Naive B cell (primary cell): ENCODE measurements around the gene BLOC1S1. TPM values are rescaled to one million over a fixed set of nuclear protein-coding genes. Genes with fewer than 3 reads are reported as not detected.

Experiments
- ATAC-seq, 2 donors: fragments of 150-1000 bp; cut with Tn5 transposase; 2 replicates each; pipeline ENCODE4 v1.10.0; 2021; ENCODE audit warnings: low read depth in 2 of 2, mild to moderate bottlenecking in 2 of 2, moderate library complexity in 2 of 2
- DNase-seq: peaks from one replicate; pipeline ENCODE4 v3.0.0; 2022
- H3K27ac Mint-ChIP-seq, 6 donors: one replicate each; pipeline ENCODE4 v1.8.0; 2020 to 2022; ENCODE audit warnings: mild to moderate bottlenecking in 6 of 6, mixed read lengths in 6 of 6, moderate library complexity in 5 of 6, inconsistent platforms in 2 of 6
- H3K27me3 Mint-ChIP-seq, 3 donors: one replicate each; pipeline ENCODE4 v1.8.0; 2021 to 2022; ENCODE audit warnings: mixed read lengths in 3 of 3, mild to moderate bottlenecking in 1 of 3
- H3K36me3 Mint-ChIP-seq, 2 donors: one replicate each; pipeline ENCODE4 v1.8.0; 2020 to 2022; ENCODE audit warnings: mixed read lengths in 2 of 2, inconsistent platforms in 1 of 2, mild to moderate bottlenecking in 1 of 2
- H3K4me1 Mint-ChIP-seq, 3 donors: one replicate each; pipeline ENCODE4 v1.8.0; 2020 to 2022; ENCODE audit warnings: mixed read lengths in 3 of 3, inconsistent platforms in 1 of 3, mild to moderate bottlenecking in 1 of 3, moderate library complexity in 1 of 3
- H3K4me3 Mint-ChIP-seq, 8 donors: one replicate each; pipeline ENCODE4 v1.8.0; 2020 to 2022; ENCODE audit warnings: mild to moderate bottlenecking in 8 of 8, mixed read lengths in 8 of 8, moderate library complexity in 8 of 8, inconsistent platforms in 2 of 8
- H3K9me3 Mint-ChIP-seq, 7 donors: one replicate each; pipeline ENCODE4 v1.8.0; 2020 to 2022; ENCODE audit warnings: mixed read lengths in 7 of 7, mild to moderate bottlenecking in 5 of 7, inconsistent platforms in 2 of 7, moderate library complexity in 1 of 7
- polyA plus RNA-seq, 6 donors: library from polyadenylated mRNA; unstranded; fragments of 300-500 nt; fragmentation: Illumina TruSeq; gene quantifications; one replicate each; pipeline ENCODE4 v1.2.3, GENCODE V29; 2021; ENCODE audit warnings: low read depth in 6 of 6

BLOC1S1 gene
- polyA plus RNA-seq: 100 to 1,000 TPM; 152 to 259 (median 180) TPM

- H3K4me3 Mint-ChIP-seq: peak within 1 kb of the TSS; percentile 88 to 97 (median 96)
- H3K27me3 Mint-ChIP-seq: no peaks in the 10 kb centered on the region
- no peaks in the 10 kb centered on the region for H3K9me3 Mint-ChIP-seq
These were observed at the start of gene BLOC1S1 for GRCh38 chr12:55715833-55716581. BLOC1S1 (plus strand) TSS chr12:55716046; CDS start chr12:55716052, 6 bp downstream.

GRCh38 chr12:55666508-55666907 is 49.3 kb upstream of the BLOC1S1 start:
- Mint-ChIP-seq H3K36me3 (no peaks in the 10 kb centered on the region), H3K27me3 (peaks cover 0 to 6% (median 0%) of the 10 kb centered on the region in 3 donors), H3K27ac (peak overlapping the region in 1 of 6 donors; percentile 57), H3K9me3 (no peaks in the 10 kb centered on the region), H3K4me1 (peaks cover 1 to 7% (median 6%) of the 10 kb centered on the region in 3 donors), H3K4me3 (no peak overlapping the region)
- DNase-seq: no peak
- ATAC-seq: no peak

More at GRCh38 chr12:55715833-55716581, at the start of gene BLOC1S1:
- peaks cover 25 to 43% (median 40%) of the 10 kb centered on the region in 3 donors for H3K4me1 Mint-ChIP-seq
- ATAC-seq: peak; percentile 91 to 93
- peak within 1 kb of the TSS; percentile 93 to 99 (median 96) for H3K27ac Mint-ChIP-seq
- no peaks in the 10 kb centered on the region for H3K36me3 Mint-ChIP-seq
- DNase-seq: peak; percentile 87

- no peak for ATAC-seq
- H3K27ac Mint-ChIP-seq: peak overlapping the region in 3 of 6 donors; percentile 57 to 91 (median 84)
- peaks cover 0 to 8% of the 10 kb centered on the region in 2 donors for H3K36me3 Mint-ChIP-seq
- no peak overlapping the region for H3K4me3 Mint-ChIP-seq
- H3K9me3 Mint-ChIP-seq: peaks cover 0 to 9% (median 0%) of the 10 kb centered on the region in 7 donors
- DNase-seq: no peak
- H3K27me3 Mint-ChIP-seq: no peaks in the 10 kb centered on the region
- peaks cover 29 to 38% (median 33%) of the 10 kb centered on the region in 3 donors for H3K4me1 Mint-ChIP-seq
These were observed 45.6 kb upstream of the BLOC1S1 start for GRCh38 chr12:55670276-55670675.

GRCh38 chr12:55671746-55672145 is 44.1 kb upstream of the BLOC1S1 start:
- DNase-seq: no peak
- peak overlapping the region in 1 of 6 donors; percentile 52 for H3K27ac Mint-ChIP-seq

GRCh38 chr12:55673638-55674037 is 42.2 kb upstream of the BLOC1S1 start:
- peaks cover 35 to 40% (median 38%) of the 10 kb centered on the region in 3 donors for H3K4me1 Mint-ChIP-seq
- peaks cover 0 to 9% (median 0%) of the 10 kb centered on the region in 7 donors for H3K9me3 Mint-ChIP-seq
- H3K4me3 Mint-ChIP-seq: peak overlapping the region; percentile 22 to 88 (median 80)
- peak; percentile 99 to 100 for ATAC-seq
- H3K27ac Mint-ChIP-seq: peak overlapping the region; percentile 79 to 97 (median 90)
- peaks cover 0 to 8% of the 10 kb centered on the region in 2 donors for H3K36me3 Mint-ChIP-seq
- no peaks in the 10 kb centered on the region for H3K27me3 Mint-ChIP-seq
- DNase-seq: peak; percentile 53

More at GRCh38 chr12:55671746-55672145, 44.1 kb upstream of the BLOC1S1 start:
- H3K4me3 Mint-ChIP-seq: no peak overlapping the region
- peaks cover 0 to 8% of the 10 kb centered on the region in 2 donors for H3K36me3 Mint-ChIP-seq
- H3K4me1 Mint-ChIP-seq: peaks cover 35 to 40% (median 38%) of the 10 kb centered on the region in 3 donors
- H3K9me3 Mint-ChIP-seq: peaks cover 0 to 9% (median 0%) of the 10 kb centered on the region in 7 donors
- no peak for ATAC-seq
- no peaks in the 10 kb centered on the region for H3K27me3 Mint-ChIP-seq

- H3K27me3 Mint-ChIP-seq: no peaks in the 10 kb centered on the region
- H3K36me3 Mint-ChIP-seq: peaks cover 0 to 8% of the 10 kb centered on the region in 2 donors
- DNase-seq (no peak), ATAC-seq (no peak)
- peak overlapping the region in 3 of 8 donors; percentile 25 to 67 (median 66) for H3K4me3 Mint-ChIP-seq
- no peak overlapping the region for H3K27ac Mint-ChIP-seq
- H3K4me1 Mint-ChIP-seq: peaks cover 33 to 41% (median 36%) of the 10 kb centered on the region in 3 donors
- peaks cover 0 to 9% (median 0%) of the 10 kb centered on the region in 7 donors for H3K9me3 Mint-ChIP-seq
These were observed 40.2 kb upstream of the BLOC1S1 start for GRCh38 chr12:55675666-55676065.

GRCh38 chr12:55676707-55677106 is 39.1 kb upstream of the BLOC1S1 start:
- no peak for ATAC-seq
- Mint-ChIP-seq H3K4me3 (no peak overlapping the region), H3K4me1 (peaks cover 40 to 44% (median 43%) of the 10 kb centered on the region in 3 donors)

GRCh38 chr12:55679691-55680090 is 36.2 kb upstream of the BLOC1S1 start:
- Mint-ChIP-seq H3K27ac (peak overlapping the region in 1 of 6 donors; percentile 42), H3K9me3 (no peaks in the 10 kb centered on the region), H3K27me3 (no peaks in the 10 kb centered on the region), H3K4me3 (no peak overlapping the region), H3K4me1 (peaks cover 34 to 40% (median 38%) of the 10 kb centered on the region in 3 donors), H3K36me3 (peaks cover 0 to 3% of the 10 kb centered on the region in 2 donors)
- DNase-seq (no peak), ATAC-seq (no peak)

More at GRCh38 chr12:55676707-55677106, 39.1 kb upstream of the BLOC1S1 start:
- H3K9me3 Mint-ChIP-seq: peaks cover 0 to 9% (median 0%) of the 10 kb centered on the region in 7 donors
- DNase-seq: no peak
- H3K27me3 Mint-ChIP-seq: no peaks in the 10 kb centered on the region
- H3K27ac Mint-ChIP-seq: no peak overlapping the region
- H3K36me3 Mint-ChIP-seq: peaks cover 0 to 8% of the 10 kb centered on the region in 2 donors

GRCh38 chr12:55681142-55682077 is 34.4 kb upstream of the BLOC1S1 start:
- H3K4me1 Mint-ChIP-seq: peaks cover 33 to 46% (median 35%) of the 10 kb centered on the region in 3 donors
- H3K9me3 Mint-ChIP-seq: no peaks in the 10 kb centered on the region
- H3K27ac Mint-ChIP-seq: peak overlapping the region in 4 of 6 donors; percentile 32 to 91 (median 81)
- peak overlapping the region; percentile 49 to 93 (median 76) for H3K4me3 Mint-ChIP-seq
- ATAC-seq (peak; percentile 41 to 58), DNase-seq (no peak)
- H3K27me3 Mint-ChIP-seq: no peaks in the 10 kb centered on the region
- H3K36me3 Mint-ChIP-seq: no peaks in the 10 kb centered on the region

- peak overlapping the region; percentile 49 to 93 (median 76) for H3K4me3 Mint-ChIP-seq
- H3K9me3 Mint-ChIP-seq: no peaks in the 10 kb centered on the region
- H3K4me1 Mint-ChIP-seq: peaks cover 33 to 50% (median 40%) of the 10 kb centered on the region in 3 donors
- ATAC-seq: peak; percentile 70
- H3K27me3 Mint-ChIP-seq: no peaks in the 10 kb centered on the region
- no peaks in the 10 kb centered on the region for H3K36me3 Mint-ChIP-seq
- DNase-seq: peak; percentile 9
- H3K27ac Mint-ChIP-seq: peak overlapping the region in 5 of 6 donors; percentile 32 to 93 (median 83)
These were observed 33.6 kb upstream of the BLOC1S1 start for GRCh38 chr12:55682087-55682796.

GRCh38 chr12:55683676-55684075 is 32.2 kb upstream of the BLOC1S1 start:
- H3K36me3 Mint-ChIP-seq: no peaks in the 10 kb centered on the region
- H3K4me3 Mint-ChIP-seq: peak overlapping the region in 5 of 8 donors; percentile 5 to 67 (median 57)
- H3K27me3 Mint-ChIP-seq: no peaks in the 10 kb centered on the region
- peak overlapping the region in 1 of 6 donors; percentile 69 for H3K27ac Mint-ChIP-seq
- no peak for ATAC-seq
- no peak for DNase-seq
- H3K4me1 Mint-ChIP-seq: peaks cover 33 to 57% (median 40%) of the 10 kb centered on the region in 3 donors
- H3K9me3 Mint-ChIP-seq: no peaks in the 10 kb centered on the region

- DNase-seq (no peak), ATAC-seq (no peak)
- H3K36me3 Mint-ChIP-seq: no peaks in the 10 kb centered on the region
- H3K9me3 Mint-ChIP-seq: no peaks in the 10 kb centered on the region
- no peaks in the 10 kb centered on the region for H3K27me3 Mint-ChIP-seq
- peaks cover 33 to 57% (median 40%) of the 10 kb centered on the region in 3 donors for H3K4me1 Mint-ChIP-seq
- no peak overlapping the region for H3K4me3 Mint-ChIP-seq
- H3K27ac Mint-ChIP-seq: peak overlapping the region in 1 of 6 donors; percentile 26
These were observed 31.0 kb upstream of the BLOC1S1 start for GRCh38 chr12:55684761-55685370.
